Ishikawa (cell line): Measurements from ENCODE around the gene TMEM150B.

Source experiments
- CEBPB ChIP-seq: IDR thresholded peaks from 2 replicates; pipeline ENCODE4 v1.6.1; 2012
- CREB1 ChIP-seq: IDR thresholded peaks from 2 replicates; pipeline ENCODE4 v1.6.1; 2012; ENCODE audit warnings: low read depth
- EGR1 ChIP-seq: IDR thresholded peaks from 2 replicates; pipeline ENCODE4 v1.6.1; 2012
- EP300 ChIP-seq: IDR thresholded peaks from 2 replicates; pipeline ENCODE4 v1.6.1; 2012; ENCODE audit warnings: borderline replicate concordance
- FOXM1 ChIP-seq: IDR thresholded peaks from 2 replicates; pipeline ENCODE4 v1.6.1; 2012; ENCODE audit warnings: low read depth, borderline replicate concordance
- MAX ChIP-seq: IDR thresholded peaks from 2 replicates; pipeline ENCODE4 v1.6.1; 2012
- NFIC ChIP-seq: IDR thresholded peaks from 2 replicates; pipeline ENCODE4 v1.6.1; 2012
- RAD21 ChIP-seq: IDR thresholded peaks from 2 replicates; pipeline ENCODE4 v1.6.1; 2012; ENCODE audit warnings: low read depth
- TAF1 ChIP-seq: IDR thresholded peaks from 2 replicates; pipeline ENCODE4 v1.6.1; 2012; ENCODE audit warnings: low read depth, mild to moderate bottlenecking
- TCF12 ChIP-seq: IDR thresholded peaks from 2 replicates; pipeline ENCODE4 v1.6.1; 2012; ENCODE audit warnings: low read depth
- TEAD4 ChIP-seq: IDR thresholded peaks from 2 replicates; pipeline ENCODE4 v1.6.1; 2012
- YY1 ChIP-seq: IDR thresholded peaks from 2 replicates; pipeline ENCODE4 v1.6.1; 2012; ENCODE audit warnings: low read depth
- ZBTB7A ChIP-seq: IDR thresholded peaks from 2 replicates; pipeline ENCODE4 v1.6.1; 2012; ENCODE audit warnings: low read depth
- TF ChIP-seq, protein P1 (sequence below): IDR thresholded peaks from 2 replicates; pipeline ENCODE4 v1.6.1; 2012
- TF ChIP-seq, protein P2 (sequence below): IDR thresholded peaks from 2 replicates; pipeline ENCODE4 v1.6.1; 2012; ENCODE audit warnings: low read depth, mild to moderate bottlenecking

The TMEM150B gene

DNA sequence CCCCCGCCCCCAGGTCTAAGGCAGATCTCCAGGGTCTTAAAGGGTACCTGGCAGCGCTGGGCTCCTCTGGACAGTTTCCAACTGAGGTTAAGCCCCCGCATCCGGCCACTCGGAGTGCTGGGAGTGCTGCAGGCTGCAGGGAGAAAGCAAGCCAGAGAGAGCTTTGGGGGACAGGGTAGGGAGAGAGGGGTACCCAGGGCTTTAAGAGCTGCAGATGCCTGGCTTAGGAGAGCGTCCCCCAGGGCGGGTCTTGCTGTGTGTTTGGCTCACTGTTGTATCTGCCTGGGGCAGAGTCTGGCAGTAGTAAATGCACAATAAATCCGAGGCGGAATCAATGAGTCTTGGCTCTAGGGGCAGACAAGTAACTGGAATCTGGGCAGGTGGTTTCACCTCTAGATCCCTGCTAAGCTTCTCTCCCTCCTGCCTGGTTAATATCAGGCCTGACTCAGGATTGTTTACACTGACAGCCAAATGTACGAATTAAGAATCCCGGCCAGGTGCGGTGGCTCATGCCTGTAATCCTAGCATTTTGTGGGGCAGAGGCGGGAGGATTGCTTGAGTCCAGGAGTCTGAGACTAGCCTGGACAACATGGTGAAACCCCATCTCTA lies 30.2 kb upstream of the TMEM150B start:
- TF ChIP-seq NFIC (0 out of 2 replicates have a peak, but pooled peaks have one; percentile 7), TEAD4 (no peak)

DNA sequence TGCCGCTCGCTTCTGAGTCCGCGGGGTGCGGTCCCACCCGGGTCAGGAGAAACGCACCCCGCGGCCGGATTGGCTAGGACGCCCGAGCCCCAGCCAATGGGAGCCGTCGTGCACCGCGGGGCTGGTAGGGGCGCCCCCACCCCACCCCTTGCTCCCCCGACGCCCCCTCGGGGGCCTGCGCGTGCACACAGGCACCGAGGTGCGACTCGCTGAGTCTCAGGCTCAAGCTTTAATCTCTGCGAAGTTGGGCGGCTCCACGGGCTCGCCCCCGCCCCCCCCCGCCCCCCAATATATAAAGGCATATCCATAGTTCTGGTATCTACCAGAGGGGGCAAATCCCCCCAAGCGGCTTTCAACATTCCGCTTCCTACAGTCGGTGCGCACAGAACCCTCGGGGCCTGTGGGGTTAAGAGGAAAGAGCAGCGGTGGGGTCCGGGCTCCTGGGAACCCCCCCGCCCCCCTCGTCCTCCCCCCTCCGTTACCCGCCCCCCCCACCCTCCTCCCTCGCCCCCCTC lies 29.6 kb upstream of the TMEM150B start, which contains the start of gene COX6B2:
Gene COX6B2, minus strand, starts transcription at position 22 of the 515 bp plus-strand sequence. CDS start 198 bp downstream, outside the sequence.
- no peak for TF ChIP-seq TEAD4
- TF ChIP-seq YY1: no peak
- no peak for TF ChIP-seq EGR1
- TF ChIP-seq EP300: no peak
- TF ChIP-seq, protein P1, sequence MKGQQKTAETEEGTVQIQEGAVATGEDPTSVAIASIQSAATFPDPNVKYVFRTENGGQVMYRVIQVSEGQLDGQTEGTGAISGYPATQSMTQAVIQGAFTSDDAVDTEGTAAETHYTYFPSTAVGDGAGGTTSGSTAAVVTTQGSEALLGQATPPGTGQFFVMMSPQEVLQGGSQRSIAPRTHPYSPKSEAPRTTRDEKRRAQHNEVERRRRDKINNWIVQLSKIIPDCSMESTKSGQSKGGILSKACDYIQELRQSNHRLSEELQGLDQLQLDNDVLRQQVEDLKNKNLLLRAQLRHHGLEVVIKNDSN: no peak
- TF ChIP-seq FOXM1: no peak
- TF ChIP-seq, protein P2, sequence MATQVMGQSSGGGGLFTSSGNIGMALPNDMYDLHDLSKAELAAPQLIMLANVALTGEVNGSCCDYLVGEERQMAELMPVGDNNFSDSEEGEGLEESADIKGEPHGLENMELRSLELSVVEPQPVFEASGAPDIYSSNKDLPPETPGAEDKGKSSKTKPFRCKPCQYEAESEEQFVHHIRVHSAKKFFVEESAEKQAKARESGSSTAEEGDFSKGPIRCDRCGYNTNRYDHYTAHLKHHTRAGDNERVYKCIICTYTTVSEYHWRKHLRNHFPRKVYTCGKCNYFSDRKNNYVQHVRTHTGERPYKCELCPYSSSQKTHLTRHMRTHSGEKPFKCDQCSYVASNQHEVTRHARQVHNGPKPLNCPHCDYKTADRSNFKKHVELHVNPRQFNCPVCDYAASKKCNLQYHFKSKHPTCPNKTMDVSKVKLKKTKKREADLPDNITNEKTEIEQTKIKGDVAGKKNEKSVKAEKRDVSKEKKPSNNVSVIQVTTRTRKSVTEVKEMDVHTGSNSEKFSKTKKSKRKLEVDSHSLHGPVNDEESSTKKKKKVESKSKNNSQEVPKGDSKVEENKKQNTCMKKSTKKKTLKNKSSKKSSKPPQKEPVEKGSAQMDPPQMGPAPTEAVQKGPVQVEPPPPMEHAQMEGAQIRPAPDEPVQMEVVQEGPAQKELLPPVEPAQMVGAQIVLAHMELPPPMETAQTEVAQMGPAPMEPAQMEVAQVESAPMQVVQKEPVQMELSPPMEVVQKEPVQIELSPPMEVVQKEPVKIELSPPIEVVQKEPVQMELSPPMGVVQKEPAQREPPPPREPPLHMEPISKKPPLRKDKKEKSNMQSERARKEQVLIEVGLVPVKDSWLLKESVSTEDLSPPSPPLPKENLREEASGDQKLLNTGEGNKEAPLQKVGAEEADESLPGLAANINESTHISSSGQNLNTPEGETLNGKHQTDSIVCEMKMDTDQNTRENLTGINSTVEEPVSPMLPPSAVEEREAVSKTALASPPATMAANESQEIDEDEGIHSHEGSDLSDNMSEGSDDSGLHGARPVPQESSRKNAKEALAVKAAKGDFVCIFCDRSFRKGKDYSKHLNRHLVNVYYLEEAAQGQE: no peak
- TF ChIP-seq NFIC: no peak
- no peak for TF ChIP-seq CREB1
- no peak for TF ChIP-seq MAX
- no peak for TF ChIP-seq TAF1
- TF ChIP-seq RAD21: no peak
- TF ChIP-seq ZBTB7A: no peak
- no peak for TF ChIP-seq CEBPB
- no peak for TF ChIP-seq TCF12

DNA sequence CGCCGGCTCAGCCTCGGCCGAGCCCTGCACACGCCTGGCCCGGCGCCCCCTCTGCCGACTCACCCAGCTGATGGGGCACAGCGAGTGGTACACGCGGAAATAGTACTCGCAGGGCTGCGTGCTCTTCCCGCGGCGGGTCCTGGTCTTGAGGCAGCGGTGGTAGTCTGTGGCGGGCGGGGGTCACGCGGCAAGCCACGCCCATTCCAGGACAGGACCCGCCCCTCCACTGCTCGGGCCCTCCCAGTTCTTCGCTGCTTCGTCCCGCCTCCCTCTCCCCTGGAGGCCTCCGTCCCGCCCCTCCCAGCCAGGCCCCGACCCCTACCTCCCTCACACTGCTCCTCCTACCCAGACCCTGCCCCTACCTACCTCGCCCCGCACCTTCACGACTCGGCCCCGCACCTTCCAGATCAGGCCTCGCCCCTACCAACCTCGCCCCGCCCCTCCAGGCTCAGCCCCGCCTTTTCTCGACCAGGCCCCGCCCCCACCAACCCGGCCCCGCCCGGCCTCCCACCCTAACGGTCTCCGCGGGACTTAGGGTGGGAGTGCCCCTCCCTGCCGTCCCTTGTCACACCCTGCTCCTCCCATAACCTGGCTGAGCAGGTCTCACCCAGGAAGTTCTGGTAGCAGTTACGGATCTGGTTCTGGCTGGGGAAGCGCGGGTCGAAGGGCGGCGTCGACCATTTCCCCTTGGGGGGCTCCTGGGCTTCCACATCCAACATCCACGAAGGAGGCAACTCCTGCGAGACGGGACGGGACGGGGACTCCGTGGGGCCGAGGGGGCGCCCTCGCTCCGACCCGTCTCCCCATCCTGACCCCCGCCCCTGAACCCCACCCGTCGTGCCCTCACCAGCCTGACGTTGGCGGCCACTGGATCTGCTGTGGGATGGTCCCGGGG lies 28.9 kb upstream of the TMEM150B start:
- TF ChIP-seq, protein P2: no peak
- 0 out of 2 replicates have a peak, but pooled peaks have one; percentile 17 for TF ChIP-seq ZBTB7A

DNA sequence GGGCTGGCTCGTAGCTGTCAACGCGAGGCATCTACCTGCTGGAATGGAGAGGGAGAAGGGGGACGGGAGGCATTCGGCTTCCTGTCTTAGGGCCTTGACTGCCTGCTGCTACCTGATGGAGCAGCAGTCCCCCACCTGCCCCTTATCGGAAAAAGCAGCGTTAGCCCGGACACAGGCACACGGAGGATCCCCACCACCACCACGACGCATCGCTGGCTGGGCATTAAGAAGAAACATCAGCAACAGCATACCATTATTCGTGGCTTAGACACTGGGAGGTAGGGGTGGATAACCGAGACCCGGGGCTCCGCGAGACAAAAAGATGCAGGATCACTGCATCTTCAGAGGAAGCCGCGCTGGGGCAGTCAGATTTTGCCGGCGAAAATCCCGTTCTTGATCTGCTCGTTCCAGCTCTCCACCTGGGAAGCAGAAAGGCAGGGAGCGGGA lies 28.2 kb upstream of the TMEM150B start:
- TF ChIP-seq MAX: no peak

- TF ChIP-seq CREB1 (no peak), RAD21 (no peak), TAF1 (no peak), ZBTB7A (no peak), EP300 (no peak), FOXM1 (no peak), CEBPB (no peak), NFIC (no peak), TEAD4 (no peak), MAX (no peak), EGR1 (no peak), TCF12 (no peak), YY1 (no peak)
- TF ChIP-seq, protein P1: no peak
- TF ChIP-seq, protein P2: no peak
Observed at GRCh38 chr19:55352549-55353145, 27.5 kb upstream of the TMEM150B start.
